Stimulated activated CD4-positive, alpha-beta T cell treated with anti-CD3 and anti-CD28 coated beads, Interleukin-4, amount 100 ng/mL, for 4 hours (primary cell): ENCODE results near the gene ARHGAP1.

Source experiments
- DNase-seq, 2 experiments: peaks; one replicate each; pipeline ENCODE4 v3.0.0-alpha.2; 2020

The ARHGAP1 gene

DNA sequence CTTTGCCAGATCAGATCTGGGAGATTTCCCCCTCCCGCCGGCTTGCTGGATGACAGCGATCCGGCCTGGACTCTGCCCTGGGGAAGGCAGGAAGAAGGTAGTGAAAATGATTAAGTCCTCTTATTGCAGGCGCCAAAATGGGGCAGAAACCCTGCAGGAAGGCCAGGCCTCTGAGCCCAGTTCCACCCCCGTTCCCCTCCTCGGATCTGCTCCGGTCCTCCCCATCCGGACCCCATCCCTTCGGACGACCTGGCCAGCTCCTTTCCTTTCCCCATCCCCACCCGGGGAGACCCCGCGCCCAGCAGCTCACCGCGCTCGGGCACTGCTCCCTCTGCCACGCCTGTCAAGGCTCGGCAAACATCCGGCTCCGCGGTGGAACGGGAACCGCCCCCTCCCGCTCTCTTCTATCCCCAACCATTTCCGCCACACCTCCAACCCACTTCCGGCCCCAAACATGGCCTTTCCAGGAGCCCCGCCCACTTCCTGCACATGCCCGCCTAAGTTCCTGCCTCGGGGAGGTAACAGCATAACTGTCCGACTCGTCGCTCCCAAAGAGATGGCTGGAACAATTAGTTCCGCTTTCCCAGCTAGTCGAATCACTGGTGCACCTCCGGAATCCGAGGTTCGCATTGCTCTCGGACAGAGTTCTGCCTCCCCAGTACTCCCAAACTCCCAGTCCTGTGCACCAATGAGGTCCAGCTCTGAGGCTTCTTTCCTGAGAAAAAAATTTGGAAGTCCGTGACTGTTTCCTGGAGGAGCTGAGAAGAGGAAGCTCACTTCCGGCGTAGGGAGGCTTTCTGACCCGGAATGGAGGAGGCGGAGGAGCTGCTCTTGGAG, at the start of gene ARHGAP1, which contains the start of gene ZNF408:
Gene ARHGAP1, minus strand, starts transcription at position 379 of the 837 bp plus-strand sequence. CDS start 4,512 bp downstream, outside the sequence.
Gene ZNF408, plus strand, starts transcription at position 791 of the 837 bp plus-strand sequence. Its CDS starts 17 bp downstream, at position 808.
- DNase-seq = peak; percentile 98

- DNase-seq = no peak
Observed at GRCh38 chr11:46747150-46747549, 46.7 kb upstream of the ARHGAP1 start.

- DNase-seq = no peak
Observed at GRCh38 chr11:46745995-46746394, 45.6 kb upstream of the ARHGAP1 start.

DNA sequence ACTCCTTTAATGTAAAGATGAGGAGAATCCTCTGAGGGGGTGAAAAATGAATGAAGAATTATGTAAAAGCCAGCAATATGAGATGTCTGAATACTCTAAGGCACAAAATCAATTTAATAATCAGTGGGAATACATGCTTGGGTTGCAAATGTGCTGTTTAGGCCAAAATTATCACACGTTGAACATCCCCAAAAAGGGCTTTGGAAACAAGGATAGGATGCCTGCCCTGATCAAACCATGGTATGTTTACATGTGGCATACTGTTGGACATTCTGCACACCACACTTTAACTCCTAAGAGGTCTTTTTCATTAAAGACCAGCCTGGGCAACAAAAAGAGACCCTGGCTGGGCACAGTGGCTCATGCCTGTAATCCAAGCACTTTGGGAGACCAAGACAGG, 44.9 kb upstream of the ARHGAP1 start:
- DNase-seq = no peak

- DNase-seq = no peak
Observed at GRCh38 chr11:46743693-46744339, 43.4 kb upstream of the ARHGAP1 start.

DNA sequence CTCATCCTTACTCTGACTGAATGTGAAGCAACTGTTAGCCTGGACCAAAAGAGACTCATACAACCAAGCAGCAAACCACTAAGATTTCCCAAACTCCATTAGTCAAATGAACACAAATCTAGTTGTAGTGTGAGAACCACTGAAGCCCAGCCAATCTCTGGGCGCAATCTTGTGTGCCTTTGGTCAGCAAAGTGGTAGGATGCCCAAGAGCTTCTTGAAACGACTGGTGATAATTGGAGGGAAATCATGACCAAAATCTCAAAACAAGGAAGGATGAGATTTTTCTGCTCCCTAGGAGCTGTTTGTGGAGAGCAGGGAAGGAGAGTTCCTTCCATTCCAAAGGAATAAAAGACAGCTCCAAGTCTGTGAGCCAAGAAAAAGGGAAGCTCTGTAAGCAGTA, 42.6 kb upstream of the ARHGAP1 start:
- DNase-seq = no peak

GRCh38 chr11:46741600-46742484, 41.4 kb upstream of the ARHGAP1 start:
- no peak for DNase-seq

DNA sequence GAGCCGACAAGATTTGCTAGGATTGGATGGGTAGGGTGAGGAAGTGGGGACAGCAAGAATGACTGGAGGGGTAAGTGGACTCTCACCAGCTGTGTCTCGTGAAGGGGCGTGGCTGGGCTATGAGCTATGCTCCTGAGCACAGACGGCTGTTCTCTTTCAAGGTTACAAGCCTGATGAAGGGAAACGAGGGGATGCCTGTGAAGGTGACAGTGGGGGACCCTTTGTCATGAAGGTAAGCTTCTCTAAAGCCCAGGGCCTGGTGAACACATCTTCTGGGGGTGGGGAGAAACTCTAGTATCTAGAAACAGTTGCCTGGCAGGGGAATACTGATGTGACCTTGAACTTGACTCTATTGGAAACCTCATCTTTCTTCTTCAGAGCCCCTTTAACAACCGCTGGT, 38.5 kb upstream of the ARHGAP1 start:
- no peak for DNase-seq

GRCh38 chr11:46737699-46738098, 37.3 kb upstream of the ARHGAP1 start:
- DNase-seq = no peak

- DNase-seq = no peak
Observed at GRCh38 chr11:46736615-46737014, 36.2 kb upstream of the ARHGAP1 start.

DNA sequence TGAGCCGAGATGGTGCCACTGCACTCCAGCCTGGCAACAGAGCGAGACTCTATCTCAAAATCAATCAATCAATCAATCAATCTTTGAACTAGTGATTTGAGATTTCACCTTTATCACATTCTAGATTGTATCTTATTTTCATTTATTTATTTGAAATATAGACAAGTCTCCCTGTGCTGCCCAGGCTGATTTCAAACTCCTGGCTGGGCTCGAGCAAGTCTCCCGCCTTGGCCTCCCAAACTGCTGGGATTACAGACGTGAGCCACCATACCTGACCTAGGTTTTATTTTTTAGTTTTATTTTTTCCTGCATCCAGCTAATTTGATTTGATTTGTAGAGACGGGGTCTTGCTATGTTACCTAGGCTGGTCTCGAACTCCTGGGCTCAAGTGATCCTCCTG, 35.7 kb upstream of the ARHGAP1 start:
- no peak for DNase-seq

DNA sequence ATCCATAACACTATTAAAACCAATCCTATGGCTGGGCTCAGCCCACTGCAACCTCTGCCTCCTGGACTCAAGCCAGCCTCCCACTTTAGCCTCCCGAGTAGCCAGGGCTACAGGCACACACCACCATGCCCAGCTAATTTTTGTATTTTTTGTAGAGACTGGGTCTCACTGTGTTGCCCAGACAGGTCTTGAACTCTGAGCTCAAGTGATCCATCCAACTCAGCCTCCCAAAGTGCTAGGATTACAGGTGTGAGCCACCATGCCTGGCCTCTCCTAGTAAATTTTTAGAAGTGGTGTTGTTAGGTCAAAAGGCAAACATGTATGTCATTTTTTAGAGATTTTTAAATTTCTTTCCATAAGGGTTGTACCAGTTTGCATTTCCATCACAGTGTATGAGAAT, 32.8 kb upstream of the ARHGAP1 start:
- DNase-seq = no peak

GRCh38 chr11:46731545-46731944, 31.1 kb upstream of the ARHGAP1 start:
- DNase-seq = no peak

GRCh38 chr11:46729110-46730027, 28.9 kb upstream of the ARHGAP1 start:
- DNase-seq = no peak

DNA sequence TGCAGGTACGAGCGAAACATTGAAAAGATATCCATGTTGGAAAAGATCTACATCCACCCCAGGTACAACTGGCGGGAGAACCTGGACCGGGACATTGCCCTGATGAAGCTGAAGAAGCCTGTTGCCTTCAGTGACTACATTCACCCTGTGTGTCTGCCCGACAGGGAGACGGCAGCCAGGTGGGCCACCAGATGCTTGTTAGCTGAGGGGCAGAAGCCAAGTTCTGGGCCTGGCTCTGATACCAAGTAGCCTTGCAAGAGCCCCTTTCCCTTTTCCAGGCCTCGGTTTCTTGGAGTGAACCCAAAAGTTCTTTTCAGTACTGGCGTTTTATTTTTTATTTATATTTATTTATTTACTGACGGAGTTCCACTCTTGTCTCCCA, 28.2 kb upstream of the ARHGAP1 start:
- no peak for DNase-seq

GRCh38 chr11:46727952-46728658, 27.7 kb upstream of the ARHGAP1 start:
- DNase-seq = no peak

GRCh38 chr11:46726206-46726862, 25.9 kb upstream of the ARHGAP1 start:
- no peak for DNase-seq

- DNase-seq = no peak
Observed at GRCh38 chr11:46725338-46726205, 25.2 kb upstream of the ARHGAP1 start.

- no peak for DNase-seq
Observed at GRCh38 chr11:46724088-46724487, 23.7 kb upstream of the ARHGAP1 start.

- no peak for DNase-seq
Observed at GRCh38 chr11:46723359-46723680, 22.9 kb upstream of the ARHGAP1 start.
